NOMO-1 treated with DMSO at 0.1 percent for 48 hours (cell line): ENCODE data around the gene OLIG3.

Experiments used
- DNase-seq: peaks from one replicate; lab custom pipeline; 2025; ENCODE audit not compliant: unreplicated experiment; lab: John Stamatoyannopoulos, UW

OLIG3 gene

DNA sequence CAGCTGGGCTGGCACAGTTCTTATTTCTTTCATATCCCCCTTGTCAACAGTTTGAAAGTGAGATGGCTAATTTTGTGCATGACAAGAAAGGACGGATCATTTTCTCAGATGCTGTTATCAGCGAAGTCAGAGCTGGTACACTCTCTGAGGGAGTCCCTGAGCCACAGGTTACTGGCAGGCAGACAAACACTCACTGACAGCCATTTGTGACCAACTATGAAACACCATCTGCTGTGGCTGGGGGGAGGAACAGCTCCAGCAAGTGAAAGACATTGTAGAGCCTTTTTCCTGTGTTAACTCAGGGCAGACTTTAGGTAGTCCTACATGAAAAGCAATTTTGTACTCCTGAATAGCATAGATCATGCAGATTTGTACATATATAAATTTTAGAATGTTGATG lies 22.2 kb downstream of the OLIG3 start:
- no peak for DNase-seq

DNA sequence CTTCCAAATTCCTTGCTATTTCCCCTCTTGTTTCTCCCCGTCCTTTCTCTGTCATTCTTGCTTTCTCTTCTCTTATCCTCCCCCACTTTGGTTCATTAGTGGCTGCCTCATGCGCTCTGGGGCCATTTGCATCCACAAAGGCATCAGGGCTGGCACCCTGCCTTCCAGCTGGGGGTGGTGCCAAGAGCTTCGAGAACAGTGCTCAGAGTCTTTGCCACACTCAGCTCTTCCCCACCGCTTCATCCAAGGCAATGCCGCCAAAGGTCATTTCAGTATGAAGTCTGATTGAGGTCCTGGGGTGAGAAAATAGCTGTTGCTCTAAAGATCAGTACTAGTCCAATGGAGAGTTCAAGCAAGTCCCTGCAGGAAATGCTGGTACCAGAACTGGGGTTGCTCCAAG lies 22.7 kb downstream of the OLIG3 start:
- no peak for DNase-seq

DNA sequence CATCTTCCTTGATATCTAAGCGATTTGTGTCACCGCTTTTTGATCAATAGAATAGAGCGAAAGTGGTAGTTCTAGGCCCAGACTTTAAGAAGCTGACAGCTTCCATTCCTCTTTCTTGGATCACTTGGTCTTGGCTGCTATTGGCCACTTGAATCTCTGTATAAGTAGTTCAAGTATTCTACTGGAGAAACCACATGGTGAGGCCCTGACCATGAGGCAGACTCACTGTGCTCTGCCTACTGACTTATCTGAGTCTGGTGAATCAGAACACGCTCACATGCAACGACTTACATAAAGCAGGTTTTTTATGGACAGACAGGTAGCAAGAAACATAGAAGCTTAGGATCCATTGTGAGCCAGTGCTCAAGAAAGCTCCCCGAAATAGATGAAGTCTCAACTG lies 27.0 kb downstream of the OLIG3 start:
- no peak for DNase-seq

- DNase-seq, result no peak
Measured at GRCh38 chr6:137465378-137466009, 28.7 kb downstream of the OLIG3 start.

DNA sequence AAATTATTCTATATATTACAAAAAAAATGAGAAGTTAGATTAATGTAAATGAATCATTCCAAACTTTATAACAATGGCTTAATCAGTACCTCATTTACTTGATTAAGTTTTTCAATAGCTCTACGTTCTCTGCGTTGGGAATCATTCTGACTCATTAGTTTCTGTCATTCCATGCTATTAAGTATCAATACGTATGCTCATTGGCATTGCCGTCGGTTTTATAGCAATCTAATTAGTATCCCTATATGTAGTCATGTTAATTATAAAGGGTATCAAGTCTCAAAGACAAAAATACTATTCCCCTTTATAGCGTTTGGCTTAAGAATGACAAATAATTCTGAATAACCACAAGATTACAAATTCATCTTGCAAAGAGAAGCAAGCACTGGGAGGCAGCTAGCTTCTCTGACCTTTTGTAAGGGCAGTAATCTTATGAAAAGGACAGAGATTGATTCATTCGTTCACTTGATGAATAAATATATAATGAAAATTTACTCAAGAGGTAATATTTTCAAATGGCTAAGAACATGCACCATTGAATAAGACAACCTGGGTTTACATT lies 41.8 kb downstream of the OLIG3 start:
- DNase-seq, result no peak

DNA sequence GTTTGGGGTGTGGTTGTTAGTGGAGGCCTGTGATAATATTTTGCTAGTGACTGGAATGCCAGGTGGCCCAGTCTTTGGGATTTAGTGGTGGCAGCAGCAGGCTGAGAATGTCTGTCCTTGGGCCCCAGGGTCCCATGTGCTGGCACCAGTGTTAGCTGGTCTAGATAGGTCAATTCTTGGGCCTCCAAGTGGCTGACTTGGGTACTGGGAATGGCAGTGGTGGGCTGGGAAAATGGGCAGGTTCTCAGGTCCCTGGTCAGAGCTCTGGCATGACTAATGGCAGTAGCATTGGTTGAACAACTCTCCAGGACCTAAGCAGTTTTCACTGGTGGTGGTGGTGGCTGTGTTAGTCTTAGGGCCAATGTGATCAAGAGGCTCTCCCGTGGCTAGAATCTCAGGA lies 50.3 kb downstream of the OLIG3 start:
- no peak for DNase-seq
